Glutamatergic neuron (in vitro differentiated cells): Measurements from ENCODE around the gene MPND. TPM values are rescaled to one million over a fixed set of nuclear protein-coding genes. Genes with fewer than 3 reads are reported as not detected.
A peak's percentile ranks its signal among the peaks of the same experiment; 100 is the strongest.

Source experiments
- DNase-seq: peaks from one replicate; pipeline ENCODE4 v3.0.0; 2022
- H3K27ac Mint-ChIP-seq: one replicate; pipeline ENCODE4 v1.8.0; 2020; ENCODE audit warnings: mild to moderate bottlenecking, mixed read lengths, inconsistent platforms; ENCODE audit not compliant: unreplicated experiment
- H3K27me3 Mint-ChIP-seq: one replicate; pipeline ENCODE4 v1.8.0; 2020; ENCODE audit warnings: mild to moderate bottlenecking, moderate library complexity, mixed read lengths, inconsistent platforms; ENCODE audit not compliant: unreplicated experiment
- H3K36me3 Mint-ChIP-seq: one replicate; pipeline ENCODE4 v1.8.0; 2020; ENCODE audit warnings: mild to moderate bottlenecking, mixed read lengths, inconsistent platforms; ENCODE audit not compliant: unreplicated experiment
- H3K4me1 Mint-ChIP-seq: one replicate; pipeline ENCODE4 v1.8.0; 2020; ENCODE audit warnings: mild to moderate bottlenecking, low read depth, mixed read lengths, inconsistent platforms; ENCODE audit not compliant: unreplicated experiment
- H3K4me3 Mint-ChIP-seq: one replicate; pipeline ENCODE4 v1.8.0; 2020; ENCODE audit warnings: mild to moderate bottlenecking, mixed read lengths, inconsistent platforms; ENCODE audit not compliant: unreplicated experiment
- H3K9me3 Mint-ChIP-seq: one replicate; pipeline ENCODE4 v1.8.0; 2020; ENCODE audit warnings: mild to moderate bottlenecking, moderate library complexity, mixed read lengths, inconsistent platforms; ENCODE audit not compliant: unreplicated experiment
- CTCF ChIP-seq: fragments of 200-600 bp; sonication (generic); IDR thresholded peaks from one replicate; pipeline ENCODE4 v1.5.0; 2021; ENCODE audit not compliant: partially characterized antibody, unreplicated experiment
- total RNA-seq: library from RNA; stranded (reverse); fragmentation: NEBNext Ultra II Directional; extraction: Animal tissue kit (Norgen Biotek cat#: 25700); gene quantifications from one replicate; pipeline ENCODE4 v1.2.1, GENCODE V29; 2021; ENCODE audit not compliant: unreplicated experiment

MPND gene
- total RNA-seq, 1 donor from 2014 or later = 56.7 TPM

GRCh38 chr19:4298810-4299550 is 44.4 kb upstream of the MPND start:
- no peak overlapping the region for H3K27ac Mint-ChIP-seq
- peaks cover 8% of the 10 kb centered on the region for H3K4me1 Mint-ChIP-seq
- TF ChIP-seq CTCF = no peak
- H3K27me3 Mint-ChIP-seq = peaks cover 5% of the 10 kb centered on the region
- no peak for DNase-seq
- peaks cover 4% of the 10 kb centered on the region for H3K9me3 Mint-ChIP-seq
- H3K36me3 Mint-ChIP-seq = no peaks in the 10 kb centered on the region
- H3K4me3 Mint-ChIP-seq = no peak overlapping the region

GRCh38 chr19:4300589-4300988 is 42.8 kb upstream of the MPND start:
- Mint-ChIP-seq H3K9me3 (peaks cover 8% of the 10 kb centered on the region), H3K4me1 (peaks cover 7% of the 10 kb centered on the region), H3K27ac (no peak overlapping the region), H3K4me3 (no peak overlapping the region), H3K36me3 (no peaks in the 10 kb centered on the region), H3K27me3 (peaks cover 5% of the 10 kb centered on the region)
- DNase-seq = no peak
- no peak for TF ChIP-seq CTCF

- H3K27me3 Mint-ChIP-seq = peaks cover 10% of the 10 kb centered on the region
- no peak overlapping the region for H3K27ac Mint-ChIP-seq
- H3K4me1 Mint-ChIP-seq = peaks cover 6% of the 10 kb centered on the region
- TF ChIP-seq CTCF = no peak
- peak overlapping the region; percentile 16 for H3K4me3 Mint-ChIP-seq
- H3K9me3 Mint-ChIP-seq = peaks cover 8% of the 10 kb centered on the region
- DNase-seq = no peak
- no peaks in the 10 kb centered on the region for H3K36me3 Mint-ChIP-seq
These were observed 41.6 kb upstream of the MPND start for GRCh38 chr19:4301590-4302242.

GRCh38 chr19:4302243-4302640 is 41.1 kb upstream of the MPND start, which contains the start of gene TMIGD2:
TSS of gene TMIGD2 (minus strand) at chr19:4302389. CDS start at chr19:4302385, 4 bp downstream.
- H3K27ac Mint-ChIP-seq = no peak within 1 kb of the TSS
- peaks cover 8% of the 10 kb centered on the region for H3K9me3 Mint-ChIP-seq
- TF ChIP-seq CTCF = no peak
- no peaks in the 10 kb centered on the region for H3K36me3 Mint-ChIP-seq
- no peak for DNase-seq
- peaks cover 7% of the 10 kb centered on the region for H3K4me1 Mint-ChIP-seq
- peak within 1 kb of the TSS; percentile 16 for H3K4me3 Mint-ChIP-seq
- peaks cover 12% of the 10 kb centered on the region for H3K27me3 Mint-ChIP-seq
